GM23338 (cell line): ENCODE measurements around the gene SLTM.

Experiments
- CREB1 ChIP-seq: fragments of 250-450 bp; sonication (Bioruptor Pico); IDR thresholded peaks from 2 replicates; pipeline ENCODE4 v1.5.0; 2020; ENCODE audit warnings: low read depth, mild to moderate bottlenecking, moderate library complexity
- EZH2 ChIP-seq: fragments of 200-600 bp; sonication (generic); IDR thresholded peaks from one replicate; pipeline ENCODE4 v1.8.0; 2017; ENCODE audit warnings: antibody characterized with exemption, mild to moderate bottlenecking, low read depth; ENCODE audit not compliant: unreplicated experiment
- EZH2phosphoT487 ChIP-seq: fragments of 200-600 bp; sonication (generic); IDR thresholded peaks from one replicate; pipeline ENCODE4 v1.8.1; 2018; ENCODE audit warnings: antibody characterized with exemption; ENCODE audit not compliant: unreplicated experiment
- JUNB ChIP-seq: IDR thresholded peaks from one replicate; pipeline ENCODE4 v1.6.1; 2016; ENCODE audit warnings: antibody characterized with exemption; ENCODE audit not compliant: unreplicated experiment
- POLR2AphosphoS5 ChIP-seq: IDR thresholded peaks from 2 replicates; pipeline ENCODE4 v1.6.1; 2016; ENCODE audit warnings: antibody characterized with exemption, low read depth
- STAT1 ChIP-seq: IDR thresholded peaks from one replicate; pipeline ENCODE4 v1.6.1; 2016; ENCODE audit warnings: antibody characterized with exemption; ENCODE audit not compliant: unreplicated experiment
- ZNF114 ChIP-seq: fragments of 250-450 bp; sonication (Bioruptor Pico); IDR thresholded peaks from 2 replicates; pipeline ENCODE4 v1.5.0; 2020; ENCODE audit warnings: mild to moderate bottlenecking, moderate library complexity
- TF ChIP-seq, protein P1 (sequence below), 2 experiments: fragments of 200-600 bp in 1 of 2; sonication (generic) in 1 of 2; conservative IDR thresholded peaks; 2 replicates each; pipeline versions ENCODE4 v1.5.1 to v1.6.1; 2016 to 2017; ENCODE audit warnings: antibody characterized with exemption in 2 of 2, low read depth in 2 of 2, mild to moderate bottlenecking in 2 of 2, moderate library complexity in 1 of 2
- TF ChIP-seq, protein P2 (sequence below): IDR thresholded peaks from one replicate; pipeline ENCODE4 v1.6.1; 2018; ENCODE audit warnings: antibody characterized with exemption; ENCODE audit not compliant: unreplicated experiment

DNA sequence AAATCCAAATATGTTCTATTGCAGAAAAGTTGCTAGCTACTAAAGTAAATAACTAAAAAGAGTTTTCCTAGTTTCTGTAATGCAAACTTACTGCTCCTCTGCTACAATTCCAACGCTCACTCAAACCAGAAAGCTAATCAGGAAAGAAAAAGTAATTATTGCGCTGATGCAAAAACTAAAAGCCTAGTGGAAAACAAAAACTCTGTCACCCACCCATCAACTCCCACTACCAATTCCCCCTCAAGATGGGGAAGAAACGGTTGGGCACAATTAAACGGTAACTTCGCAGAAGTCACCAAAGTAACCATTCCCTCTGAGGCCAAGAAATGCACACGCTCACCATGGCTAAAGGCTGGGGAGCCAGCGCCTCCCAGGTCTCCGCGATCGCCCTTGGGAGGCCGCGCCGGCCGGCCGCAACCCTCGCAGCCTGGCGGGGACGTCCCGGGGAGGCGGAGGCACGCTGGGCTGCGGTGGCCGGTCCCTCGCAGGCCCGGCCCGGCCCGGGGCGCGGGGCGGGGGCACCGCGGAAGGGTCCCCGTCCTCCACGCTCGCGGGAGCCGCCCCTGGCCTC is 684 bp downstream of the SLTM start:
- TF ChIP-seq, protein P1, sequence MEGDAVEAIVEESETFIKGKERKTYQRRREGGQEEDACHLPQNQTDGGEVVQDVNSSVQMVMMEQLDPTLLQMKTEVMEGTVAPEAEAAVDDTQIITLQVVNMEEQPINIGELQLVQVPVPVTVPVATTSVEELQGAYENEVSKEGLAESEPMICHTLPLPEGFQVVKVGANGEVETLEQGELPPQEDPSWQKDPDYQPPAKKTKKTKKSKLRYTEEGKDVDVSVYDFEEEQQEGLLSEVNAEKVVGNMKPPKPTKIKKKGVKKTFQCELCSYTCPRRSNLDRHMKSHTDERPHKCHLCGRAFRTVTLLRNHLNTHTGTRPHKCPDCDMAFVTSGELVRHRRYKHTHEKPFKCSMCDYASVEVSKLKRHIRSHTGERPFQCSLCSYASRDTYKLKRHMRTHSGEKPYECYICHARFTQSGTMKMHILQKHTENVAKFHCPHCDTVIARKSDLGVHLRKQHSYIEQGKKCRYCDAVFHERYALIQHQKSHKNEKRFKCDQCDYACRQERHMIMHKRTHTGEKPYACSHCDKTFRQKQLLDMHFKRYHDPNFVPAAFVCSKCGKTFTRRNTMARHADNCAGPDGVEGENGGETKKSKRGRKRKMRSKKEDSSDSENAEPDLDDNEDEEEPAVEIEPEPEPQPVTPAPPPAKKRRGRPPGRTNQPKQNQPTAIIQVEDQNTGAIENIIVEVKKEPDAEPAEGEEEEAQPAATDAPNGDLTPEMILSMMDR (conservative IDR thresholded peaks at IDR 0.05; ENCODE audit: low read depth in 2 of 2) = no peak
- TF ChIP-seq, protein P2, sequence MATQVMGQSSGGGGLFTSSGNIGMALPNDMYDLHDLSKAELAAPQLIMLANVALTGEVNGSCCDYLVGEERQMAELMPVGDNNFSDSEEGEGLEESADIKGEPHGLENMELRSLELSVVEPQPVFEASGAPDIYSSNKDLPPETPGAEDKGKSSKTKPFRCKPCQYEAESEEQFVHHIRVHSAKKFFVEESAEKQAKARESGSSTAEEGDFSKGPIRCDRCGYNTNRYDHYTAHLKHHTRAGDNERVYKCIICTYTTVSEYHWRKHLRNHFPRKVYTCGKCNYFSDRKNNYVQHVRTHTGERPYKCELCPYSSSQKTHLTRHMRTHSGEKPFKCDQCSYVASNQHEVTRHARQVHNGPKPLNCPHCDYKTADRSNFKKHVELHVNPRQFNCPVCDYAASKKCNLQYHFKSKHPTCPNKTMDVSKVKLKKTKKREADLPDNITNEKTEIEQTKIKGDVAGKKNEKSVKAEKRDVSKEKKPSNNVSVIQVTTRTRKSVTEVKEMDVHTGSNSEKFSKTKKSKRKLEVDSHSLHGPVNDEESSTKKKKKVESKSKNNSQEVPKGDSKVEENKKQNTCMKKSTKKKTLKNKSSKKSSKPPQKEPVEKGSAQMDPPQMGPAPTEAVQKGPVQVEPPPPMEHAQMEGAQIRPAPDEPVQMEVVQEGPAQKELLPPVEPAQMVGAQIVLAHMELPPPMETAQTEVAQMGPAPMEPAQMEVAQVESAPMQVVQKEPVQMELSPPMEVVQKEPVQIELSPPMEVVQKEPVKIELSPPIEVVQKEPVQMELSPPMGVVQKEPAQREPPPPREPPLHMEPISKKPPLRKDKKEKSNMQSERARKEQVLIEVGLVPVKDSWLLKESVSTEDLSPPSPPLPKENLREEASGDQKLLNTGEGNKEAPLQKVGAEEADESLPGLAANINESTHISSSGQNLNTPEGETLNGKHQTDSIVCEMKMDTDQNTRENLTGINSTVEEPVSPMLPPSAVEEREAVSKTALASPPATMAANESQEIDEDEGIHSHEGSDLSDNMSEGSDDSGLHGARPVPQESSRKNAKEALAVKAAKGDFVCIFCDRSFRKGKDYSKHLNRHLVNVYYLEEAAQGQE = no peak
- TF ChIP-seq EZH2phosphoT487 (no peak), CREB1 (CRISPR knock-in tag) (no peak), POLR2AphosphoS5 (no peak), EZH2 (no peak), STAT1 (no peak), JUNB (no peak), ZNF114 (CRISPR knock-in tag) (no peak)
